ENCODE results near the gene RPGR.

- TF ChIP-seq POLR2AphosphoS5 (IDR thresholded peaks at IDR 0.05; ENCODE audit: low read depth, low read length) (no peak), PAX5 (IDR thresholded peaks at IDR 0.05; ENCODE audit: insufficient read depth, low read length, severe bottlenecking) (no peak)
Measured at GRCh38 chrX:38327775-38328081, 419 bp upstream of the RPGR start.
